Panc1 (cell line): ENCODE results near the gene MEF2A. TPM values are rescaled to one million over a fixed set of nuclear protein-coding genes. Genes with fewer than 3 reads are reported as not detected.

Experiments used
- ATAC-seq: fragments of 200-7000 bp; cut with Tn5 transposase; 2 replicates; pipeline ENCODE4 v1.9.1; 2020; ENCODE audit warnings: mild to moderate bottlenecking, moderate library complexity
- BruUV-seq: library from RNA; stranded (reverse); fragments of 400-500 nt; replicated peaks from 2 replicates; lab custom pipeline; 2021; lab: Mats Ljungman, UMichigan
- CTCF ChIA-PET: fragments of 300-600 bp; sonication (Branson Sonifier 250); formaldehyde crosslinking; loops from one replicate; lab custom pipeline; 2022; ENCODE audit warnings: antibody characterized with exemption; lab: Charles Lee
- POLR2A ChIA-PET: fragments of 300-600 bp; sonication (Branson Sonifier 250); formaldehyde crosslinking; loops from one replicate; lab custom pipeline; 2022; ENCODE audit warnings: antibody characterized with exemption; lab: Charles Lee
- DNase-seq: peaks from one replicate; pipeline ENCODE4 v3.0.0-alpha.2; 2010; ENCODE audit warnings: low read depth, low spot score
- H3K27ac ChIP-seq: 2 replicates; pipeline ENCODE4 v1.5.1; 2011; ENCODE audit warnings: mild to moderate bottlenecking, low read length, inconsistent platforms
- H3K27me3 ChIP-seq: fragments of 200-500 bp; sonication (Bioruptor generic); 2 replicates; pipeline ENCODE4 v1.6.0; 2014; ENCODE audit warnings: low read length, inconsistent platforms; ENCODE audit not compliant: control insufficient read depth, insufficient read depth
- H3K36me3 ChIP-seq: fragments of 200-500 bp; sonication (Bioruptor generic); 2 replicates; pipeline ENCODE4 v1.5.1; 2014; ENCODE audit warnings: inconsistent platforms, mild to moderate bottlenecking, low read length, moderate library complexity; ENCODE audit not compliant: control insufficient read depth, insufficient read depth
- H3K4me1 ChIP-seq: 2 replicates; pipeline ENCODE4 v1.5.1; 2011; ENCODE audit warnings: inconsistent platforms, mild to moderate bottlenecking, low read length, moderate library complexity; ENCODE audit not compliant: control insufficient read depth, insufficient read depth
- H3K4me3 ChIP-seq, 2 experiments: 2 replicates each; pipeline ENCODE4 v1.5.1; 2011 to 2012; ENCODE audit warnings: low read depth in 2 of 2, low read length in 2 of 2, mild to moderate bottlenecking in 2 of 2, inconsistent platforms in 1 of 2, moderate library complexity in 1 of 2
- H3K9me3 ChIP-seq: fragments of 200-500 bp; sonication (Bioruptor generic); 2 replicates; pipeline ENCODE4 v1.5.1; 2014; ENCODE audit warnings: low read depth, mild to moderate bottlenecking, inconsistent platforms, low read length, moderate library complexity; ENCODE audit not compliant: control insufficient read depth, insufficient read depth
- POLR2AphosphoS5 ChIP-seq: IDR thresholded peaks from 2 replicates; pipeline ENCODE4 v1.6.1; 2012; ENCODE audit warnings: mild to moderate bottlenecking, low read depth, low read length, moderate library complexity
- SIN3A ChIP-seq: IDR thresholded peaks from 2 replicates; pipeline ENCODE4 v1.6.1; 2012; ENCODE audit warnings: low read depth, mild to moderate bottlenecking, low read length, moderate library complexity, borderline replicate concordance; ENCODE audit not compliant: insufficient read depth
- TCF7L2 ChIP-seq: IDR thresholded peaks from 2 replicates; pipeline ENCODE4 v1.6.1; 2011; ENCODE audit warnings: mild to moderate bottlenecking, low read depth, low read length, inconsistent platforms
- in situ Hi-C: cut with HindIII; loops from 2 replicates; pipeline ENCODE4 v1.10.0; 2016; ENCODE audit warnings: low sequenced_read_pairs, low pct_unique_long_range_greater_than_20kb
- intact Hi-C: fragments of 100-400 bp; cut with micrococcal nuclease; formaldehyde crosslinking; loops from one replicate; pipeline ENCODE4 v1.10.0; 2022; ENCODE audit not compliant: unreplicated experiment
- total RNA-seq: library from RNA; stranded (reverse); gene quantifications from one replicate; pipeline ENCODE4 v1.2.1, GENCODE V29; 2021; ENCODE audit not compliant: unreplicated experiment
- TF ChIP-seq, protein P1 (sequence below), 2 experiments: IDR thresholded peaks; 2 replicates each; pipeline ENCODE4 v1.6.1; 2011 to 2012; ENCODE audit warnings: low read depth in 2 of 2, control low read depth in 1 of 2, low read length in 1 of 2, mild to moderate bottlenecking in 1 of 2, moderate library complexity in 1 of 2; ENCODE audit not compliant: insufficient read depth in 1 of 2
- TF ChIP-seq, protein P2 (sequence below): fragments of 450-650 bp; IDR thresholded peaks from 2 replicates; pipeline ENCODE4 v1.5.1; 2017; ENCODE audit warnings: mild to moderate bottlenecking

The MEF2A gene
- total RNA-seq, 1 experiment from 2014 or later = 31.1 TPM

DNA sequence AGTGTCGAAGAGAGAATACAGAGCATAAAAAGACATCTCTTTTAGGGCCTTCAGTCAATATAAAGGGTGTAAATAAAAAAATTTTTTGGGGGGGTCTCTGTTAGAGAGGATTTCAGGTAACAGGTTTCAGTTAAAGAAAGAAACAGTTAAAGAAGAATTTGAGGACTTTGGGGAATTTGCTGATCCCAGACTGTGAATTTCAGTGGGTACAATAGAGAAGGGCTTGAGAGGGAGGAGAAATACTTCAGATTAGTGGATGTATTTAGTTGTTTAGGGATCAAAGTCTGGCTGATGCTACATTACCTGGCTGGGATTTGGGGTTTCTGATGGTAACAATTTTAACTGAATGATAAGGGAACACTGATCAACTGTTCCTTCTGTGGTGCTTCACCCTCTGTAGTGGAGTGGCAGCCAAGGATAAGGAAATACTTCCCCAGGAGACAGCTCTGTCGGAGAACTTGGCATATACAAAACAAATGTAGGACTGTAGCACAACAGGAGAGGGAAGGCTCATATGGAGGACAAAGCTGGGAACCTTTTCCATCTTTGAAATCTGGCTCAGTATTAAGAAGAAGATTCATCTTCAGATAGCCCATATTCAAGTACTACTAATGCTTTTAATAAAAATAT is 79.2 kb downstream of the MEF2A start:
- CTCF ChIA-PET = no interaction called here
- no peak for ATAC-seq

DNA sequence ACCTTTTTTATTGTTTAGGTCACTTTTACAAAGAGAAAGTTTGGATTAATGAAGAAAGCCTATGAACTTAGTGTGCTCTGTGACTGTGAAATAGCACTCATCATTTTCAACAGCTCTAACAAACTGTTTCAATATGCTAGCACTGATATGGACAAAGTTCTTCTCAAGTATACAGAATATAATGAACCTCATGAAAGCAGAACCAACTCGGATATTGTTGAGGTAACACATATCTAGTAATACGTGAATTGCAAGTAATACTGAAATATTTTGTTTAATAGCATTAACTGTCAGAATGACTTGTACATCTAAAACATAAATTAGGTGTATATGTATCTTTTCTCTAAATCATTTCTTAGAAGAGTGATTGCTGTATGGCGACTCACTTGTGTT is 79.8 kb downstream of the MEF2A start:
- ChIA-PET POLR2A (no interaction called here), CTCF (no interaction called here)
- Histone ChIP-seq H3K36me3 (no peaks in the 10 kb centered on the region; the same call in 1 of the 2 replicates), H3K27me3 (no peaks in the 10 kb centered on the region), H3K4me3 (no peak overlapping the region), H3K4me1 (no peaks in the 10 kb centered on the region), H3K27ac (no peak overlapping the region), H3K9me3 (peaks cover 15% of the 10 kb centered on the region; the same call in 1 of the 2 replicates)
- no peak for DNase-seq
- in situ Hi-C loops = no loop called here
- BruUV-seq = no TSS peak
- intact Hi-C loops = no loop called here
- no peak for ATAC-seq
- no peak for TF ChIP-seq TCF7L2
- TF ChIP-seq SIN3A = no peak
- TF ChIP-seq, protein P1, sequence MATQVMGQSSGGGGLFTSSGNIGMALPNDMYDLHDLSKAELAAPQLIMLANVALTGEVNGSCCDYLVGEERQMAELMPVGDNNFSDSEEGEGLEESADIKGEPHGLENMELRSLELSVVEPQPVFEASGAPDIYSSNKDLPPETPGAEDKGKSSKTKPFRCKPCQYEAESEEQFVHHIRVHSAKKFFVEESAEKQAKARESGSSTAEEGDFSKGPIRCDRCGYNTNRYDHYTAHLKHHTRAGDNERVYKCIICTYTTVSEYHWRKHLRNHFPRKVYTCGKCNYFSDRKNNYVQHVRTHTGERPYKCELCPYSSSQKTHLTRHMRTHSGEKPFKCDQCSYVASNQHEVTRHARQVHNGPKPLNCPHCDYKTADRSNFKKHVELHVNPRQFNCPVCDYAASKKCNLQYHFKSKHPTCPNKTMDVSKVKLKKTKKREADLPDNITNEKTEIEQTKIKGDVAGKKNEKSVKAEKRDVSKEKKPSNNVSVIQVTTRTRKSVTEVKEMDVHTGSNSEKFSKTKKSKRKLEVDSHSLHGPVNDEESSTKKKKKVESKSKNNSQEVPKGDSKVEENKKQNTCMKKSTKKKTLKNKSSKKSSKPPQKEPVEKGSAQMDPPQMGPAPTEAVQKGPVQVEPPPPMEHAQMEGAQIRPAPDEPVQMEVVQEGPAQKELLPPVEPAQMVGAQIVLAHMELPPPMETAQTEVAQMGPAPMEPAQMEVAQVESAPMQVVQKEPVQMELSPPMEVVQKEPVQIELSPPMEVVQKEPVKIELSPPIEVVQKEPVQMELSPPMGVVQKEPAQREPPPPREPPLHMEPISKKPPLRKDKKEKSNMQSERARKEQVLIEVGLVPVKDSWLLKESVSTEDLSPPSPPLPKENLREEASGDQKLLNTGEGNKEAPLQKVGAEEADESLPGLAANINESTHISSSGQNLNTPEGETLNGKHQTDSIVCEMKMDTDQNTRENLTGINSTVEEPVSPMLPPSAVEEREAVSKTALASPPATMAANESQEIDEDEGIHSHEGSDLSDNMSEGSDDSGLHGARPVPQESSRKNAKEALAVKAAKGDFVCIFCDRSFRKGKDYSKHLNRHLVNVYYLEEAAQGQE (IDR thresholded peaks at IDR 0.05; ENCODE audit: insufficient read depth in 1 of 2, low read depth in 2 of 2, low read length in 1 of 2) = no peak
- no peak for TF ChIP-seq POLR2AphosphoS5
- TF ChIP-seq, protein P2, sequence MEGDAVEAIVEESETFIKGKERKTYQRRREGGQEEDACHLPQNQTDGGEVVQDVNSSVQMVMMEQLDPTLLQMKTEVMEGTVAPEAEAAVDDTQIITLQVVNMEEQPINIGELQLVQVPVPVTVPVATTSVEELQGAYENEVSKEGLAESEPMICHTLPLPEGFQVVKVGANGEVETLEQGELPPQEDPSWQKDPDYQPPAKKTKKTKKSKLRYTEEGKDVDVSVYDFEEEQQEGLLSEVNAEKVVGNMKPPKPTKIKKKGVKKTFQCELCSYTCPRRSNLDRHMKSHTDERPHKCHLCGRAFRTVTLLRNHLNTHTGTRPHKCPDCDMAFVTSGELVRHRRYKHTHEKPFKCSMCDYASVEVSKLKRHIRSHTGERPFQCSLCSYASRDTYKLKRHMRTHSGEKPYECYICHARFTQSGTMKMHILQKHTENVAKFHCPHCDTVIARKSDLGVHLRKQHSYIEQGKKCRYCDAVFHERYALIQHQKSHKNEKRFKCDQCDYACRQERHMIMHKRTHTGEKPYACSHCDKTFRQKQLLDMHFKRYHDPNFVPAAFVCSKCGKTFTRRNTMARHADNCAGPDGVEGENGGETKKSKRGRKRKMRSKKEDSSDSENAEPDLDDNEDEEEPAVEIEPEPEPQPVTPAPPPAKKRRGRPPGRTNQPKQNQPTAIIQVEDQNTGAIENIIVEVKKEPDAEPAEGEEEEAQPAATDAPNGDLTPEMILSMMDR = no peak

More for the DNA sequence above, 79.2 kb downstream of the MEF2A start:
- in situ Hi-C loops = no loop called here
- DNase-seq = no peak
- Histone ChIP-seq H3K9me3 (peaks cover 15% of the 10 kb centered on the region; the same call in 1 of the 2 replicates), H3K36me3 (no peaks in the 10 kb centered on the region; the same call in 1 of the 2 replicates), H3K4me3 (no peak overlapping the region), H3K27ac (no peak overlapping the region), H3K4me1 (no peaks in the 10 kb centered on the region), H3K27me3 (no peaks in the 10 kb centered on the region)
- POLR2A ChIA-PET = no interaction called here
- TF ChIP-seq POLR2AphosphoS5 (no peak), SIN3A (no peak), TCF7L2 (no peak)
- TF ChIP-seq, protein P2 = no peak
- TF ChIP-seq, protein P1 (IDR thresholded peaks at IDR 0.05; ENCODE audit: insufficient read depth in 1 of 2, low read depth in 2 of 2, low read length in 1 of 2) = no peak
- BruUV-seq = no TSS peak
- intact Hi-C loops = no loop called here
